ENCODE data around the gene CAMK1D. TPM values are rescaled to one million over a fixed set of nuclear protein-coding genes. Genes with fewer than 3 reads are reported as not detected.
A peak's percentile ranks its signal among the peaks of the same experiment; 100 is the strongest.

Gene CAMK1D
- total and polyA plus RNA-seq, 2 of the 4 experiments (the other 2 are of a cell fraction) = 5.0 to 5.3 TPM

- no peak for ATAC-seq (ENCODE audit: low read depth)
- intact Hi-C loops (cut with micrococcal nuclease) (loop anchor here (5.0 kb wide), 1 partner anchor 60 kb away; no protein-coding TSS in a partner anchor), in situ Hi-C loops (cut with MboI; ENCODE audit: low sequenced_read_pairs) (no loop called here), dilution Hi-C loops (cut with HindIII; ENCODE audit: low sequenced_read_pairs, unreplicated experiment) (no loop called here)
- Histone ChIP-seq H2AK9ac (replicated peaks; ENCODE audit: low read depth, low read length, poor library complexity) (no peak overlapping the region), H2BK120ac (ENCODE audit: low read depth, low read length) (peak overlapping the region; percentile 95), H3K27me3 (ENCODE audit: control insufficient read depth, insufficient read depth, low read length) (no peaks in the 10 kb centered on the region), H3K27ac (ENCODE audit: insufficient read depth, low read length) (peak overlapping the region; percentile 57), H3K9me1 (ENCODE audit: insufficient read depth, low read length) (peaks cover 7% of the 10 kb centered on the region; the same call in 1 of the 2 replicates), H3K14ac (replicated peaks; ENCODE audit: low read depth, low read length) (peak overlapping the region; percentile 83), H3K4me2 (ENCODE audit: low read depth, low read length) (peak overlapping the region; percentile 76), H3K9me3 (ENCODE audit: control insufficient read depth, insufficient read depth, low read length) (no peaks in the 10 kb centered on the region), H2AFZ (replicated peaks; ENCODE audit: low read length, poor library complexity) (peak overlapping the region; percentile 74), H3K4ac (ENCODE audit: low read depth, low read length) (peak overlapping the region; percentile 84), H3K56ac (ENCODE audit: extremely low read depth, insufficient read depth, low read length) (peak overlapping the region; percentile 33; the same call in 1 of the 2 replicates), H3K4me3 (ENCODE audit: insufficient read depth, low read depth, low read length) (no peak overlapping the region), H3K18ac (ENCODE audit: low read depth, low read length) (peak overlapping the region; percentile 92), H3K4me1 (ENCODE audit: control insufficient read depth, insufficient read depth, low read length) (peaks cover 5% of the 10 kb centered on the region), H2BK5ac (ENCODE audit: low read depth, low read length, poor library complexity, severe bottlenecking) (peak overlapping the region; percentile 46), H3K79me1 (ENCODE audit: low read depth in 1 of 2, low read length in 2 of 2) (no peaks in the 10 kb centered on the region), H4K8ac (ENCODE audit: low read depth in 2 of 2, low read length in 2 of 2) (peak overlapping the region; percentile 22 to 91), H3K36me3 (ENCODE audit: control insufficient read depth, insufficient read depth, low read length) (no peaks in the 10 kb centered on the region), H4K91ac (ENCODE audit: insufficient read depth, low read depth, low read length) (peak overlapping the region; percentile 87), H2AK5ac (ENCODE audit: low read depth, low read length) (0 out of 2 replicates have a peak overlapping the region, but pooled peaks have one; percentile 14), H2BK15ac (ENCODE audit: low read depth, low read length) (peak overlapping the region; percentile 68), H4K5ac (ENCODE audit: low read depth, low read length) (no peak overlapping the region; the same call in 1 of the 2 replicates), H2BK20ac (ENCODE audit: low read depth, low read length) (peak overlapping the region; percentile 88), H4K20me1 (ENCODE audit: insufficient read depth, low read length) (no peaks in the 10 kb centered on the region), H3K23ac (ENCODE audit: low read depth, low read length) (0 out of 2 replicates have a peak overlapping the region, but pooled peaks have one; percentile 32), H3K9ac (ENCODE audit: low read depth, low read length) (peak overlapping the region; percentile 17; the same call in 1 of the 2 replicates)
- WGBS, 2 experiments (ENCODE audit: extremely low coverage in 2 of 2, insufficient read length in 1 of 2) = no CpG with 5 or more reads among the region's 11 CpGs
- TF ChIP-seq USF2 (IDR thresholded peaks at IDR 0.05; ENCODE audit: low read depth, low read length) (no peak), CTCF (conservative IDR thresholded peaks at IDR 0.05; ENCODE audit: low read depth, low read length) (no peak), CEBPB (IDR thresholded peaks at IDR 0.05; ENCODE audit: low read depth, low read length) (peak; percentile 80), BHLHE40 (IDR thresholded peaks at IDR 0.05; ENCODE audit: low read depth, low read length) (peak; percentile 27; the same call in 1 of the 2 replicates), MXI1 (IDR thresholded peaks at IDR 0.05; ENCODE audit: borderline replicate concordance, low read depth, low read length) (no peak)
- no TSS peak for BruUV-seq (replicated peaks)
- CTCF ChIA-PET = no interaction called here
- peak; percentile 14 for DNase-seq
- POLR2A ChIA-PET (ENCODE audit: unreplicated experiment) = no interaction called here
Observed at GRCh38 chr10:12332572-12333379, 16.6 kb upstream of the CAMK1D start.

Measured in IMR-90 (cell line).